Activated naive CD8-positive, alpha-beta T cell treated with anti-CD3 and anti-CD28 coated beads, Interleukin-2, amount 50 U/mL, for 16 hours (primary cell): ENCODE measurements around the gene IL10RA.

Source experiments
- DNase-seq: peaks from one replicate; pipeline ENCODE4 v3.0.0-alpha.2; 2020; ENCODE audit warnings: low read depth, low spot score

The IL10RA gene

GRCh38 chr11:118046051-118046963 is 60.1 kb downstream of the IL10RA start:
- no peak for DNase-seq

- DNase-seq, result no peak
These were observed 60.9 kb downstream of the IL10RA start for GRCh38 chr11:118046964-118047700.

GRCh38 chr11:118047749-118048148 is 61.6 kb downstream of the IL10RA start:
- no peak for DNase-seq

- no peak for DNase-seq
These were observed 62.5 kb downstream of the IL10RA start for GRCh38 chr11:118048472-118049370.

- DNase-seq, result no peak
These were observed 63.6 kb downstream of the IL10RA start for GRCh38 chr11:118049771-118050170.

- DNase-seq, result no peak
These were observed 64.2 kb downstream of the IL10RA start for GRCh38 chr11:118050208-118050891.
